ENCODE data around the gene SENP1.
A peak's percentile ranks its signal among the peaks of the same experiment; 100 is the strongest.
"Not testable (repeated sequence)": the region's sequence is repeated elsewhere in the genome, so short reads cannot be mapped to it uniquely, and the experiment has no call there.

The SENP1 gene

GRCh38 chr12:48115957-48116356 is 10.1 kb upstream of the SENP1 start:
- DNase-seq (ENCODE audit: low read depth in 2 of 2, low spot score in 1 of 2), result no peak

GRCh38 chr12:48111312-48111693 is 5.4 kb upstream of the SENP1 start:
- not testable (repeated sequence) for DNase-seq (ENCODE audit: low read depth in 2 of 2, low spot score in 1 of 2)

GRCh38 chr12:48110691-48111311 is 4.9 kb upstream of the SENP1 start:
- no peak for DNase-seq (ENCODE audit: low read depth in 2 of 2, low spot score in 1 of 2)

- no peak for DNase-seq (ENCODE audit: low read depth in 2 of 2, low spot score in 1 of 2)
Observed at GRCh38 chr12:48109424-48109823, 3.5 kb upstream of the SENP1 start.

- no peak for DNase-seq (ENCODE audit: low read depth in 2 of 2, low spot score in 1 of 2)
Observed at GRCh38 chr12:48106681-48107613, 1.1 kb upstream of the SENP1 start.

GRCh38 chr12:48105321-48105866 is 485 bp downstream of the SENP1 start:
- DNase-seq (ENCODE audit: low read depth in 2 of 2, low spot score in 1 of 2), result peak in 1 of 2 donors; percentile 17

GRCh38 chr12:48104531-48104930 is 1.3 kb downstream of the SENP1 start:
- DNase-seq (ENCODE audit: low read depth in 2 of 2, low spot score in 1 of 2), result no peak

- no peak for DNase-seq (ENCODE audit: low read depth in 2 of 2, low spot score in 1 of 2)
Observed at GRCh38 chr12:48092611-48093010, 13.3 kb downstream of the SENP1 start.

GRCh38 chr12:48086327-48086726 is 19.6 kb downstream of the SENP1 start:
- DNase-seq (ENCODE audit: low read depth in 2 of 2, low spot score in 1 of 2), result no peak

- no peak for DNase-seq (ENCODE audit: low read depth in 2 of 2, low spot score in 1 of 2)
Observed at GRCh38 chr12:48084841-48085460, 20.9 kb downstream of the SENP1 start.

GRCh38 chr12:48084066-48084465 is 21.8 kb downstream of the SENP1 start:
- no peak for DNase-seq (ENCODE audit: low read depth in 2 of 2, low spot score in 1 of 2)

- no peak for DNase-seq (ENCODE audit: low read depth in 2 of 2, low spot score in 1 of 2)
Observed at GRCh38 chr12:48080821-48081220, 25.1 kb downstream of the SENP1 start.

- no peak for DNase-seq (ENCODE audit: low read depth in 2 of 2, low spot score in 1 of 2)
Observed at GRCh38 chr12:48080285-48080684, 25.6 kb downstream of the SENP1 start.

- DNase-seq (ENCODE audit: low read depth in 2 of 2, low spot score in 1 of 2), result no peak
Observed at GRCh38 chr12:48078901-48079300, 27.0 kb downstream of the SENP1 start.

GRCh38 chr12:48077111-48077510 is 28.8 kb downstream of the SENP1 start:
- DNase-seq (ENCODE audit: low read depth in 2 of 2, low spot score in 1 of 2), result no peak

GRCh38 chr12:48075832-48076231 is 30.0 kb downstream of the SENP1 start:
- no peak for DNase-seq (ENCODE audit: low read depth in 2 of 2, low spot score in 1 of 2)

- no peak for DNase-seq (ENCODE audit: low read depth in 2 of 2, low spot score in 1 of 2)
Observed at GRCh38 chr12:48074266-48074665, 31.6 kb downstream of the SENP1 start.

- no peak for DNase-seq (ENCODE audit: low read depth in 2 of 2, low spot score in 1 of 2)
Observed at GRCh38 chr12:48072266-48072665, 33.6 kb downstream of the SENP1 start.

GRCh38 chr12:48071808-48072207 is 34.1 kb downstream of the SENP1 start:
- DNase-seq (ENCODE audit: low read depth in 2 of 2, low spot score in 1 of 2), result no peak

GRCh38 chr12:48070731-48071130 is 35.1 kb downstream of the SENP1 start:
- DNase-seq (ENCODE audit: low read depth in 2 of 2, low spot score in 1 of 2), result no peak

- no peak for DNase-seq (ENCODE audit: low read depth in 2 of 2, low spot score in 1 of 2)
Observed at GRCh38 chr12:48070033-48070432, 35.8 kb downstream of the SENP1 start.

- no peak for DNase-seq (ENCODE audit: low read depth in 2 of 2, low spot score in 1 of 2)
Observed at GRCh38 chr12:48069241-48069640, 36.6 kb downstream of the SENP1 start.
